ENCODE data around the gene MYO9B. TPM values are rescaled to one million over a fixed set of nuclear protein-coding genes. Genes with fewer than 3 reads are reported as not detected.
A peak's percentile ranks its signal among the peaks of the same experiment; 100 is the strongest.

MYO9B gene
- total RNA-seq, 1 donor from 2014 or later: 83.8 TPM

- H3K9me3 Mint-ChIP-seq: no peaks in the 10 kb centered on the region
Observed at GRCh38 chr19:17229890-17230289, 154.3 kb downstream of the MYO9B start.

GRCh38 chr19:17232258-17232657 is 156.7 kb downstream of the MYO9B start:
- no peaks in the 10 kb centered on the region for H3K4me1 Mint-ChIP-seq (ENCODE audit: unreplicated experiment)
- H3K4me3 Mint-ChIP-seq: no peak overlapping the region
- H3K9me3 Mint-ChIP-seq: no peaks in the 10 kb centered on the region
- TF ChIP-seq CTCF (conservative IDR thresholded peaks at IDR 0.05): no peak
- H3K27ac Mint-ChIP-seq: no peak overlapping the region
- no peaks in the 10 kb centered on the region for H3K36me3 Mint-ChIP-seq
- DNase-seq (ENCODE audit: extremely low spot score, unreplicated experiment): no peak
- H3K27me3 Mint-ChIP-seq: no peaks in the 10 kb centered on the region

More at GRCh38 chr19:17229890-17230289, 154.3 kb downstream of the MYO9B start:
- no peak for TF ChIP-seq CTCF (conservative IDR thresholded peaks at IDR 0.05)
- Mint-ChIP-seq H3K27me3 (no peaks in the 10 kb centered on the region), H3K4me3 (no peak overlapping the region), H3K4me1 (ENCODE audit: unreplicated experiment) (no peaks in the 10 kb centered on the region), H3K36me3 (no peaks in the 10 kb centered on the region), H3K27ac (no peak overlapping the region)
- no peak for DNase-seq (ENCODE audit: extremely low spot score, unreplicated experiment)

- H3K36me3 Mint-ChIP-seq: peaks cover 8% of the 10 kb centered on the region
- no peaks in the 10 kb centered on the region for H3K9me3 Mint-ChIP-seq
- no peaks in the 10 kb centered on the region for H3K27me3 Mint-ChIP-seq
- DNase-seq (ENCODE audit: extremely low spot score, unreplicated experiment): no peak
- peaks cover 2% of the 10 kb centered on the region for H3K4me1 Mint-ChIP-seq (ENCODE audit: unreplicated experiment)
- H3K4me3 Mint-ChIP-seq: peak overlapping the region; percentile 54
- TF ChIP-seq CTCF (conservative IDR thresholded peaks at IDR 0.05): no peak
- no peak overlapping the region for H3K27ac Mint-ChIP-seq
Observed at GRCh38 chr19:17234911-17235299, 159.3 kb downstream of the MYO9B start.

GRCh38 chr19:17235300-17235970 is 159.9 kb downstream of the MYO9B start:
- no peak for DNase-seq (ENCODE audit: extremely low spot score, unreplicated experiment)
- H3K27ac Mint-ChIP-seq: no peak overlapping the region

GRCh38 chr19:17235971-17236777 is 160.6 kb downstream of the MYO9B start:
- no peak for TF ChIP-seq CTCF (conservative IDR thresholded peaks at IDR 0.05)
- DNase-seq (ENCODE audit: extremely low spot score, unreplicated experiment): no peak
- Mint-ChIP-seq H3K27ac (no peak overlapping the region), H3K4me1 (ENCODE audit: unreplicated experiment) (peaks cover 12% of the 10 kb centered on the region), H3K9me3 (no peaks in the 10 kb centered on the region), H3K27me3 (no peaks in the 10 kb centered on the region), H3K4me3 (no peak overlapping the region), H3K36me3 (peaks cover 8% of the 10 kb centered on the region)

More at GRCh38 chr19:17235300-17235970, 159.9 kb downstream of the MYO9B start:
- peak; percentile 56 for TF ChIP-seq CTCF (conservative IDR thresholded peaks at IDR 0.05)
- Mint-ChIP-seq H3K9me3 (no peaks in the 10 kb centered on the region), H3K4me1 (ENCODE audit: unreplicated experiment) (peaks cover 5% of the 10 kb centered on the region), H3K27me3 (no peaks in the 10 kb centered on the region), H3K4me3 (peak overlapping the region; percentile 54), H3K36me3 (peaks cover 8% of the 10 kb centered on the region)

All from type B pancreatic cell (in vitro differentiated cells).